ENCODE measurements around the gene IL4. TPM values are rescaled to one million over a fixed set of nuclear protein-coding genes. Genes with fewer than 3 reads are reported as not detected.

Gene IL4
- total RNA-seq, 1 donor from 2014 or later, result not detected

GRCh38 chr5:132704875-132705274 lies 31.1 kb downstream of the IL4 start:
- no peak overlapping the region for H3K4me3 ChIP-seq (ENCODE audit: low read depth, low read length)
- DNase-seq (ENCODE audit: low read depth), result peak; percentile 45
- no peak for TF ChIP-seq CTCF (conservative IDR thresholded peaks at IDR 0.05; ENCODE audit: low read depth, low read length)

GRCh38 chr5:132708645-132709044 lies 34.9 kb downstream of the IL4 start:
- TF ChIP-seq CTCF (conservative IDR thresholded peaks at IDR 0.05; ENCODE audit: low read depth, low read length), result no peak
- H3K4me3 ChIP-seq (ENCODE audit: low read depth, low read length), result no peak overlapping the region
- DNase-seq (ENCODE audit: low read depth), result no peak

- H3K4me3 ChIP-seq (ENCODE audit: low read depth, low read length), result no peak overlapping the region
- DNase-seq (ENCODE audit: low read depth), result no peak
- TF ChIP-seq CTCF (conservative IDR thresholded peaks at IDR 0.05; ENCODE audit: low read depth, low read length), result peak; percentile 41
These were observed 40.9 kb downstream of the IL4 start for GRCh38 chr5:132714456-132715307.

GRCh38 chr5:132718544-132719312 lies 44.9 kb downstream of the IL4 start:
- TF ChIP-seq CTCF (conservative IDR thresholded peaks at IDR 0.05; ENCODE audit: low read depth, low read length), result no peak
- H3K4me3 ChIP-seq (ENCODE audit: low read depth, low read length), result no peak overlapping the region
- DNase-seq (ENCODE audit: low read depth), result no peak

- no peak for DNase-seq (ENCODE audit: low read depth)
- H3K4me3 ChIP-seq (ENCODE audit: low read depth, low read length), result no peak overlapping the region
- no peak for TF ChIP-seq CTCF (conservative IDR thresholded peaks at IDR 0.05; ENCODE audit: low read depth, low read length)
These were observed 52.0 kb downstream of the IL4 start for GRCh38 chr5:132725745-132726144.

GRCh38 chr5:132729896-132730295 lies 56.1 kb downstream of the IL4 start:
- TF ChIP-seq CTCF (conservative IDR thresholded peaks at IDR 0.05; ENCODE audit: low read depth, low read length), result no peak
- no peak overlapping the region for H3K4me3 ChIP-seq (ENCODE audit: low read depth, low read length)
- no peak for DNase-seq (ENCODE audit: low read depth)

Other genes with a start within 250 kb of the IL4 start
- 33.0 and 41.5 TPM in 2 replicates for gene IRF1, start 183.2 kb upstream of the IL4 start, total RNA-seq
- not detected in 2 replicates for gene IL5, start 130.5 kb upstream of the IL4 start, total RNA-seq
- 12.4 and 21.3 TPM in 2 replicates for gene RAD50, start 117.0 kb upstream of the IL4 start, total RNA-seq
- gene IL13, start 15.8 kb upstream of the IL4 start, total RNA-seq, result not detected in 2 replicates
- 5.4 and 7.6 TPM in 2 replicates for gene KIF3A, start 63.6 kb downstream of the IL4 start, total RNA-seq
- gene CCNI2, start 73.4 kb downstream of the IL4 start, total RNA-seq, result 1.1 and 3.8 TPM in 2 replicates
- 38.1 and 51.5 TPM in 2 replicates for gene SEPTIN8, start 103.2 kb downstream of the IL4 start, total RNA-seq
- 0.06 and 0.22 TPM in 2 replicates for gene SOWAHA, start 139.3 kb downstream of the IL4 start, total RNA-seq
- gene SHROOM1, start 156.7 kb downstream of the IL4 start, total RNA-seq, result 6.3 and 8.0 TPM in 2 replicates
- gene GDF9, start 192.5 kb downstream of the IL4 start, total RNA-seq, result 0.14 and 0.52 TPM in 2 replicates
- 288 and 304 TPM in 2 replicates for gene UQCRQ, start 192.7 kb downstream of the IL4 start, total RNA-seq
- gene LEAP2, start 199.7 kb downstream of the IL4 start, total RNA-seq, result 0.22 and 0.35 TPM in 2 replicates